WTC11 (cell line): ENCODE measurements around the gene BCL7C. TPM values are rescaled to one million over a fixed set of nuclear protein-coding genes. Genes with fewer than 3 reads are reported as not detected.

ENCODE experiments used
- ATAC-seq: fragments of 200-7000 bp; cut with Tn5 transposase; 2 replicates; pipeline ENCODE4 v1.10.0; 2021; ENCODE audit warnings: mild to moderate bottlenecking, moderate library complexity
- CTCF ChIA-PET: fragments of 300-600 bp; sonication (Branson Sonifier 250); formaldehyde crosslinking; loops from one replicate; lab custom pipeline; 2021; ENCODE audit warnings: antibody characterized with exemption; lab: Charles Lee
- POLR2A ChIA-PET: fragments of 350-600 bp; sonication (Branson Sonifier 250); formaldehyde crosslinking; loops from one replicate; lab custom pipeline; 2021; ENCODE audit warnings: antibody characterized with exemption; lab: Charles Lee
- DNase-seq: peaks from one replicate; pipeline ENCODE4 v3.0.0; 2021; ENCODE audit warnings: low spot score
- H3K27ac Mint-ChIP-seq: 2 replicates; pipeline ENCODE4 v1.8.0; 2021; ENCODE audit warnings: mixed read lengths
- H3K27me3 Mint-ChIP-seq: 2 replicates; pipeline ENCODE4 v1.8.0; 2021; ENCODE audit warnings: low read depth, mild to moderate bottlenecking, moderate library complexity, mixed read lengths
- H3K36me3 Mint-ChIP-seq: 2 replicates; pipeline ENCODE4 v1.8.0; 2021; ENCODE audit warnings: mixed read lengths
- H3K4me1 Mint-ChIP-seq: 2 replicates; pipeline ENCODE4 v1.8.0; 2022; ENCODE audit warnings: mixed read lengths
- H3K4me3 Mint-ChIP-seq: 2 replicates; pipeline ENCODE4 v1.8.0; 2021; ENCODE audit warnings: mild to moderate bottlenecking, moderate library complexity, mixed read lengths
- H3K9me3 Mint-ChIP-seq: 2 replicates; pipeline ENCODE4 v1.8.0; 2021; ENCODE audit warnings: mixed read lengths
- ELF4 ChIP-seq: sonication (generic); formaldehyde crosslinking; IDR thresholded peaks from 2 replicates; pipeline ENCODE4 v1.8.1; 2022; ENCODE audit warnings: low read depth, mild to moderate bottlenecking, moderate library complexity, missing genetic modification reagents
- HMGA2 ChIP-seq: fragments of 250-450 bp; sonication (Bioruptor Pico); IDR thresholded peaks from 2 replicates; pipeline ENCODE4 v1.4.0; 2021; ENCODE audit warnings: mild to moderate bottlenecking, moderate library complexity
- JUN ChIP-seq: sonication (generic); formaldehyde crosslinking; IDR thresholded peaks from 2 replicates; pipeline ENCODE4 v1.8.0; 2023; ENCODE audit warnings: mild to moderate bottlenecking, missing genetic modification reagents
- KAT7 ChIP-seq: sonication (generic); formaldehyde crosslinking; IDR thresholded peaks from 2 replicates; pipeline ENCODE4 v1.8.1; 2023; ENCODE audit warnings: missing genetic modification reagents, mild to moderate bottlenecking, borderline replicate concordance
- NFATC4 ChIP-seq: fragments of 250-450 bp; sonication (Bioruptor Pico); IDR thresholded peaks from 2 replicates; pipeline ENCODE4 v1.9.0; 2021; ENCODE audit warnings: mild to moderate bottlenecking
- NR2C2 ChIP-seq: sonication (generic); formaldehyde crosslinking; IDR thresholded peaks from 2 replicates; pipeline ENCODE4 v1.8.0; 2022; ENCODE audit warnings: mild to moderate bottlenecking, missing genetic modification reagents
- NR3C1 ChIP-seq: sonication (generic); formaldehyde crosslinking; conservative IDR thresholded peaks from 2 replicates; pipeline ENCODE4 v1.8.1; 2023; ENCODE audit warnings: low read depth, mild to moderate bottlenecking, missing genetic modification reagents
- PRRX2 ChIP-seq: fragments of 250-450 bp; sonication (Bioruptor Pico); IDR thresholded peaks from 2 replicates; pipeline ENCODE4 v1.8.0; 2021; ENCODE audit warnings: mild to moderate bottlenecking
- RELA ChIP-seq: sonication (generic); formaldehyde crosslinking; IDR thresholded peaks from 2 replicates; pipeline ENCODE4 v1.8.1; 2022; ENCODE audit warnings: missing genetic modification reagents, mild to moderate bottlenecking, borderline replicate concordance
- SOX15 ChIP-seq: fragments of 250-450 bp; sonication (Bioruptor Pico); IDR thresholded peaks from 2 replicates; pipeline ENCODE4 v1.9.0; 2021; ENCODE audit warnings: mild to moderate bottlenecking
- TEAD1 ChIP-seq: sonication (generic); formaldehyde crosslinking; IDR thresholded peaks from 2 replicates; pipeline ENCODE4 v1.8.0; 2022; ENCODE audit warnings: mild to moderate bottlenecking, missing genetic modification reagents
- TEAD4 ChIP-seq: sonication (generic); formaldehyde crosslinking; IDR thresholded peaks from 2 replicates; pipeline ENCODE4 v1.8.0; 2022; ENCODE audit warnings: mild to moderate bottlenecking, missing genetic modification reagents
- ZNF219 ChIP-seq: sonication (generic); formaldehyde crosslinking; IDR thresholded peaks from 2 replicates; pipeline ENCODE4 v1.8.0; 2023; ENCODE audit warnings: missing genetic modification reagents, mild to moderate bottlenecking, borderline replicate concordance
- ZNF263 ChIP-seq: sonication (generic); formaldehyde crosslinking; IDR thresholded peaks from 2 replicates; pipeline ENCODE4 v1.8.1; 2022; ENCODE audit warnings: low read depth, mild to moderate bottlenecking, moderate library complexity, missing genetic modification reagents
- ZNF423 ChIP-seq: fragments of 250-450 bp; sonication (Bioruptor Pico); IDR thresholded peaks from 2 replicates; pipeline ENCODE4 v2.1.2; 2022; ENCODE audit warnings: mild to moderate bottlenecking, moderate library complexity
- ZNF671 ChIP-seq: fragments of 250-450 bp; sonication (Bioruptor Pico); IDR thresholded peaks from 2 replicates; pipeline ENCODE4 v1.8.0; 2021; ENCODE audit warnings: mild to moderate bottlenecking
- total RNA-seq: library from RNA; stranded (reverse); gene quantifications from 3 replicates; pipeline ENCODE4 v1.2.3, GENCODE V29; 2021
- TF ChIP-seq, protein P1 (sequence below): sonication (generic); formaldehyde crosslinking; IDR thresholded peaks from 2 replicates; pipeline ENCODE4 v1.8.1; 2023; ENCODE audit warnings: mild to moderate bottlenecking, missing genetic modification reagents, borderline replicate concordance
- TF ChIP-seq, protein P2 (sequence below): sonication (generic); formaldehyde crosslinking; IDR thresholded peaks from 2 replicates; pipeline ENCODE4 v1.8.1; 2023; ENCODE audit warnings: mild to moderate bottlenecking, missing genetic modification reagents, moderate library complexity
- TF ChIP-seq, protein P3 (sequence below): sonication (generic); formaldehyde crosslinking; IDR thresholded peaks from 2 replicates; pipeline ENCODE4 v1.8.0; 2022; ENCODE audit warnings: mild to moderate bottlenecking, missing genetic modification reagents
- TF ChIP-seq, protein P4 (sequence below): sonication (generic); formaldehyde crosslinking; IDR thresholded peaks from 2 replicates; pipeline ENCODE4 v1.8.0; 2023; ENCODE audit warnings: mild to moderate bottlenecking, missing genetic modification reagents
- TF ChIP-seq, protein P5 (sequence below): sonication (generic); formaldehyde crosslinking; IDR thresholded peaks from 2 replicates; pipeline ENCODE4 v1.8.1; 2022; ENCODE audit warnings: low read depth, mild to moderate bottlenecking, moderate library complexity, missing genetic modification reagents, borderline replicate concordance
- TF ChIP-seq, protein P6 (sequence below): fragments of 250-450 bp; sonication (Bioruptor Pico); IDR thresholded peaks from 2 replicates; pipeline ENCODE4 v1.9.0; 2021; ENCODE audit warnings: moderate library complexity, mild to moderate bottlenecking, inconsistent platforms, borderline replicate concordance
- TF ChIP-seq, protein P7 (sequence below): sonication (generic); formaldehyde crosslinking; IDR thresholded peaks from 2 replicates; pipeline ENCODE4 v1.8.0; 2023; ENCODE audit warnings: missing genetic modification reagents, mild to moderate bottlenecking, borderline replicate concordance

The BCL7C gene
- total RNA-seq, 1 experiment from 2014 or later, result 18.3 TPM

DNA sequence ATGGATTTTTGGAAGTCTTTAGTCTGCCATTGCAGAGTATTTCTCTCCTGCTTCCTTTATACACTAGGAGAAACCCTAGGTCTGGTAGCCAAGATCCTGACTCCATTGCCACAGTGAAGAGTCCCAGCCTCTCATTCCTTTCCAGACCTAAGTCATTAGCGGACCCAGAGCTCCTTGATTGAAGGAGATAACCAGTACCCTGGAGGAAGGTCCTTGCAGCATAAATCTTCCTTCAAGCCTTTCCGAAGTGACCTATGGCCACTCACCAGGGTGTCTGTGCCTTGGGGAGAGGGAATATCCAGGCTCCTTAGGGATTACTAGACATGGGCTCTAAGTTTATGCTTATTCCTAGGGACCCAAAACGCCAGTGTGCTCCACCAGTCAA, 35.8 kb downstream of the BCL7C start:
- no peaks in the 10 kb centered on the region for H3K9me3 Mint-ChIP-seq
- H3K36me3 Mint-ChIP-seq, result no peaks in the 10 kb centered on the region
- no peak for TF ChIP-seq ZNF219
- TF ChIP-seq JUN, result no peak
- no peak for TF ChIP-seq TEAD4 (CRISPR knock-in tag)
- TF ChIP-seq, protein P1, sequence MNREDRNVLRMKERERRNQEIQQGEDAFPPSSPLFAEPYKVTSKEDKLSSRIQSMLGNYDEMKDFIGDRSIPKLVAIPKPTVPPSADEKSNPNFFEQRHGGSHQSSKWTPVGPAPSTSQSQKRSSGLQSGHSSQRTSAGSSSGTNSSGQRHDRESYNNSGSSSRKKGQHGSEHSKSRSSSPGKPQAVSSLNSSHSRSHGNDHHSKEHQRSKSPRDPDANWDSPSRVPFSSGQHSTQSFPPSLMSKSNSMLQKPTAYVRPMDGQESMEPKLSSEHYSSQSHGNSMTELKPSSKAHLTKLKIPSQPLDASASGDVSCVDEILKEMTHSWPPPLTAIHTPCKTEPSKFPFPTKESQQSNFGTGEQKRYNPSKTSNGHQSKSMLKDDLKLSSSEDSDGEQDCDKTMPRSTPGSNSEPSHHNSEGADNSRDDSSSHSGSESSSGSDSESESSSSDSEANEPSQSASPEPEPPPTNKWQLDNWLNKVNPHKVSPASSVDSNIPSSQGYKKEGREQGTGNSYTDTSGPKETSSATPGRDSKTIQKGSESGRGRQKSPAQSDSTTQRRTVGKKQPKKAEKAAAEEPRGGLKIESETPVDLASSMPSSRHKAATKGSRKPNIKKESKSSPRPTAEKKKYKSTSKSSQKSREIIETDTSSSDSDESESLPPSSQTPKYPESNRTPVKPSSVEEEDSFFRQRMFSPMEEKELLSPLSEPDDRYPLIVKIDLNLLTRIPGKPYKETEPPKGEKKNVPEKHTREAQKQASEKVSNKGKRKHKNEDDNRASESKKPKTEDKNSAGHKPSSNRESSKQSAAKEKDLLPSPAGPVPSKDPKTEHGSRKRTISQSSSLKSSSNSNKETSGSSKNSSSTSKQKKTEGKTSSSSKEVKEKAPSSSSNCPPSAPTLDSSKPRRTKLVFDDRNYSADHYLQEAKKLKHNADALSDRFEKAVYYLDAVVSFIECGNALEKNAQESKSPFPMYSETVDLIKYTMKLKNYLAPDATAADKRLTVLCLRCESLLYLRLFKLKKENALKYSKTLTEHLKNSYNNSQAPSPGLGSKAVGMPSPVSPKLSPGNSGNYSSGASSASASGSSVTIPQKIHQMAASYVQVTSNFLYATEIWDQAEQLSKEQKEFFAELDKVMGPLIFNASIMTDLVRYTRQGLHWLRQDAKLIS (CRISPR knock-in tag), result no peak
- TF ChIP-seq NR3C1 (CRISPR knock-in tag), result no peak
- no peak for TF ChIP-seq NR2C2 (CRISPR knock-in tag)
- TF ChIP-seq, protein P2, sequence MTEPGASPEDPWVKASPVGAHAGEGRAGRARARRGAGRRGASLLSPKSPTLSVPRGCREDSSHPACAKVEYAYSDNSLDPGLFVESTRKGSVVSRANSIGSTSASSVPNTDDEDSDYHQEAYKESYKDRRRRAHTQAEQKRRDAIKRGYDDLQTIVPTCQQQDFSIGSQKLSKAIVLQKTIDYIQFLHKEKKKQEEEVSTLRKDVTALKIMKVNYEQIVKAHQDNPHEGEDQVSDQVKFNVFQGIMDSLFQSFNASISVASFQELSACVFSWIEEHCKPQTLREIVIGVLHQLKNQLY (CRISPR knock-in tag), result no peak
- no peak for TF ChIP-seq HMGA2 (CRISPR knock-in tag)
- no peak for TF ChIP-seq KAT7
- TF ChIP-seq, protein P3, sequence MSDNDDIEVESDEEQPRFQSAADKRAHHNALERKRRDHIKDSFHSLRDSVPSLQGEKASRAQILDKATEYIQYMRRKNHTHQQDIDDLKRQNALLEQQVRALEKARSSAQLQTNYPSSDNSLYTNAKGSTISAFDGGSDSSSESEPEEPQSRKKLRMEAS (CRISPR knock-in tag), result no peak
- TF ChIP-seq ZNF263, result no peak
- no peak for TF ChIP-seq ELF4 (CRISPR knock-in tag)
- TF ChIP-seq, protein P4, sequence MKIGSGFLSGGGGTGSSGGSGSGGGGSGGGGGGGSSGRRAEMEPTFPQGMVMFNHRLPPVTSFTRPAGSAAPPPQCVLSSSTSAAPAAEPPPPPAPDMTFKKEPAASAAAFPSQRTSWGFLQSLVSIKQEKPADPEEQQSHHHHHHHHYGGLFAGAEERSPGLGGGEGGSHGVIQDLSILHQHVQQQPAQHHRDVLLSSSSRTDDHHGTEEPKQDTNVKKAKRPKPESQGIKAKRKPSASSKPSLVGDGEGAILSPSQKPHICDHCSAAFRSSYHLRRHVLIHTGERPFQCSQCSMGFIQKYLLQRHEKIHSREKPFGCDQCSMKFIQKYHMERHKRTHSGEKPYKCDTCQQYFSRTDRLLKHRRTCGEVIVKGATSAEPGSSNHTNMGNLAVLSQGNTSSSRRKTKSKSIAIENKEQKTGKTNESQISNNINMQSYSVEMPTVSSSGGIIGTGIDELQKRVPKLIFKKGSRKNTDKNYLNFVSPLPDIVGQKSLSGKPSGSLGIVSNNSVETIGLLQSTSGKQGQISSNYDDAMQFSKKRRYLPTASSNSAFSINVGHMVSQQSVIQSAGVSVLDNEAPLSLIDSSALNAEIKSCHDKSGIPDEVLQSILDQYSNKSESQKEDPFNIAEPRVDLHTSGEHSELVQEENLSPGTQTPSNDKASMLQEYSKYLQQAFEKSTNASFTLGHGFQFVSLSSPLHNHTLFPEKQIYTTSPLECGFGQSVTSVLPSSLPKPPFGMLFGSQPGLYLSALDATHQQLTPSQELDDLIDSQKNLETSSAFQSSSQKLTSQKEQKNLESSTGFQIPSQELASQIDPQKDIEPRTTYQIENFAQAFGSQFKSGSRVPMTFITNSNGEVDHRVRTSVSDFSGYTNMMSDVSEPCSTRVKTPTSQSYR, result no peak
- TF ChIP-seq RELA (CRISPR knock-in tag), result no peak
- no peak for TF ChIP-seq ZNF671
- TF ChIP-seq SOX15 (CRISPR knock-in tag), result no peak
- TF ChIP-seq, protein P5, sequence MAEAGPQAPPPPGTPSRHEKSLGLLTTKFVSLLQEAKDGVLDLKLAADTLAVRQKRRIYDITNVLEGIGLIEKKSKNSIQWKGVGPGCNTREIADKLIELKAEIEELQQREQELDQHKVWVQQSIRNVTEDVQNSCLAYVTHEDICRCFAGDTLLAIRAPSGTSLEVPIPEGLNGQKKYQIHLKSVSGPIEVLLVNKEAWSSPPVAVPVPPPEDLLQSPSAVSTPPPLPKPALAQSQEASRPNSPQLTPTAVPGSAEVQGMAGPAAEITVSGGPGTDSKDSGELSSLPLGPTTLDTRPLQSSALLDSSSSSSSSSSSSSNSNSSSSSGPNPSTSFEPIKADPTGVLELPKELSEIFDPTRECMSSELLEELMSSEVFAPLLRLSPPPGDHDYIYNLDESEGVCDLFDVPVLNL (CRISPR knock-in tag), result no peak
- TF ChIP-seq, all 79 proteins: peak for 0
- Mint-ChIP-seq H3K4me3 (no peak overlapping the region), H3K27ac (no peak overlapping the region), H3K4me1 (no peaks in the 10 kb centered on the region), H3K27me3 (peaks cover 32% of the 10 kb centered on the region)
- CTCF ChIA-PET, result interaction anchor here (0.7 to 7.6 kb wide), 3 partner anchors 9 to 44 kb away, joined by 4 to 56 read pairs (median 4); no protein-coding TSS in a partner anchor
- ATAC-seq, result no peak
- DNase-seq, result no peak
- POLR2A ChIA-PET, result no interaction called here

DNA sequence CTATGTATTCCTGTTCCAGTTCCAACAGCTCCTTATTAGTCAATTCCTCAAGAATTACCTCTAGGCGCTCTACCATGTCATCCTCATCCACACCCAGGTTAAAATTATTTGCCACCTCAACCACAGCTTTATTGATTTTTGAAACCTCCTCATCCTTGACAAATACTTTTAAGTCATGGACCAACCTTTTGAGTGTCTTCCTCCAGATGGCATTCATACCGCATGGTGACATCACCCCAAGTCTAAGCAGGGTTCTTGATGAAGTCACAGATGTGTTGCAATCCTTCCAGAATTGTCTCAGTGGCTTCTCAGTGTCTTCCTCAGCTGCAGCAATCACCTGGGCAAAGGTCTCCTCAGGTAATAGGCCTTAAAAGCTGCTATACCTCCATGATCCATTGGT, 40.1 kb downstream of the BCL7C start:
- no peak for ATAC-seq
- DNase-seq, result no peak
- Mint-ChIP-seq H3K4me1 (no peaks in the 10 kb centered on the region), H3K9me3 (no peaks in the 10 kb centered on the region), H3K27ac (no peak overlapping the region), H3K27me3 (peaks cover 36% of the 10 kb centered on the region), H3K36me3 (no peaks in the 10 kb centered on the region), H3K4me3 (no peak overlapping the region)
- ChIA-PET POLR2A (no interaction called here), CTCF (interaction anchor here (7.6 kb wide), 1 partner anchor 9 kb away, joined by 56 read pairs; no protein-coding TSS in a partner anchor)
- TF ChIP-seq PRRX2 (CRISPR knock-in tag) (no peak), NFATC4 (no peak), ZNF423 (CRISPR knock-in tag) (no peak), TEAD1 (CRISPR knock-in tag) (no peak)
- TF ChIP-seq, protein P6, sequence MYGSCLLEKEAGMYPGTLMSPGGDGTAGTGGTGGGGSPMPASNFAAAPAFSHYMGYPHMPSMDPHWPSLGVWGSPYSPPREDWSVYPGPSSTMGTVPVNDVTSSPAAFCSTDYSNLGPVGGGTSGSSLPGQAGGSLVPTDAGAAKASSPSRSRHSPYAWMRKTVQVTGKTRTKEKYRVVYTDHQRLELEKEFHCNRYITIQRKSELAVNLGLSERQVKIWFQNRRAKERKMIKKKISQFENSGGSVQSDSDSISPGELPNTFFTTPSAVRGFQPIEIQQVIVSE (CRISPR knock-in tag), result no peak
- TF ChIP-seq, protein P7, sequence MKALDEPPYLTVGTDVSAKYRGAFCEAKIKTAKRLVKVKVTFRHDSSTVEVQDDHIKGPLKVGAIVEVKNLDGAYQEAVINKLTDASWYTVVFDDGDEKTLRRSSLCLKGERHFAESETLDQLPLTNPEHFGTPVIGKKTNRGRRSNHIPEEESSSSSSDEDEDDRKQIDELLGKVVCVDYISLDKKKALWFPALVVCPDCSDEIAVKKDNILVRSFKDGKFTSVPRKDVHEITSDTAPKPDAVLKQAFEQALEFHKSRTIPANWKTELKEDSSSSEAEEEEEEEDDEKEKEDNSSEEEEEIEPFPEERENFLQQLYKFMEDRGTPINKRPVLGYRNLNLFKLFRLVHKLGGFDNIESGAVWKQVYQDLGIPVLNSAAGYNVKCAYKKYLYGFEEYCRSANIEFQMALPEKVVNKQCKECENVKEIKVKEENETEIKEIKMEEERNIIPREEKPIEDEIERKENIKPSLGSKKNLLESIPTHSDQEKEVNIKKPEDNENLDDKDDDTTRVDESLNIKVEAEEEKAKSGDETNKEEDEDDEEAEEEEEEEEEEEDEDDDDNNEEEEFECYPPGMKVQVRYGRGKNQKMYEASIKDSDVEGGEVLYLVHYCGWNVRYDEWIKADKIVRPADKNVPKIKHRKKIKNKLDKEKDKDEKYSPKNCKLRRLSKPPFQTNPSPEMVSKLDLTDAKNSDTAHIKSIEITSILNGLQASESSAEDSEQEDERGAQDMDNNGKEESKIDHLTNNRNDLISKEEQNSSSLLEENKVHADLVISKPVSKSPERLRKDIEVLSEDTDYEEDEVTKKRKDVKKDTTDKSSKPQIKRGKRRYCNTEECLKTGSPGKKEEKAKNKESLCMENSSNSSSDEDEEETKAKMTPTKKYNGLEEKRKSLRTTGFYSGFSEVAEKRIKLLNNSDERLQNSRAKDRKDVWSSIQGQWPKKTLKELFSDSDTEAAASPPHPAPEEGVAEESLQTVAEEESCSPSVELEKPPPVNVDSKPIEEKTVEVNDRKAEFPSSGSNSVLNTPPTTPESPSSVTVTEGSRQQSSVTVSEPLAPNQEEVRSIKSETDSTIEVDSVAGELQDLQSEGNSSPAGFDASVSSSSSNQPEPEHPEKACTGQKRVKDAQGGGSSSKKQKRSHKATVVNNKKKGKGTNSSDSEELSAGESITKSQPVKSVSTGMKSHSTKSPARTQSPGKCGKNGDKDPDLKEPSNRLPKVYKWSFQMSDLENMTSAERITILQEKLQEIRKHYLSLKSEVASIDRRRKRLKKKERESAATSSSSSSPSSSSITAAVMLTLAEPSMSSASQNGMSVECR (CRISPR knock-in tag), result no peak
- TF ChIP-seq, protein P2 (CRISPR knock-in tag), result no peak
